Kidney (tissue), 14 donors: ENCODE data around the gene PLEKHA4. TPM values are rescaled to one million over a fixed set of nuclear protein-coding genes. Genes with fewer than 3 reads are reported as not detected.

Source experiments
- DNase-seq, 5 donors: peaks; one replicate each; pipeline ENCODE4 v3.0.0-alpha.2; 2013 to 2020
- FAIRE-seq: peaks from 2 replicates; lab custom pipeline; 2012; peaks lifted over from hg19 to GRCh38; lab: Jason Lieb, UNC
- H3K27ac ChIP-seq, 2 donors: one replicate each; pipeline ENCODE4 v1.7.0; 2013; ENCODE audit warnings: low read depth in 2 of 2, low read length in 2 of 2, inconsistent platforms in 1 of 2
- H3K27me3 ChIP-seq: one replicate; pipeline ENCODE4 v1.7.1; 2013; ENCODE audit warnings: low read length, inconsistent platforms; ENCODE audit not compliant: control insufficient read depth, insufficient read depth
- H3K36me3 ChIP-seq, 3 donors: one replicate each; pipeline versions ENCODE4 v1.7.0 to v1.7.1; 2013; ENCODE audit warnings: low read length in 3 of 3, control low read depth in 1 of 3, inconsistent platforms in 1 of 3; ENCODE audit not compliant: insufficient read depth in 3 of 3, control insufficient read depth in 2 of 3
- H3K4me1 ChIP-seq, 3 donors: one replicate each; pipeline versions ENCODE4 v1.7.0 to v1.7.1; 2013; ENCODE audit warnings: low read length in 3 of 3, inconsistent platforms in 1 of 3, low read depth in 1 of 3; ENCODE audit not compliant: control insufficient read depth in 2 of 3, insufficient read depth in 2 of 3
- H3K4me3 ChIP-seq, 3 donors: one replicate each; pipeline versions ENCODE4 v1.7.0 to v1.8.1; 2013; ENCODE audit warnings: low read length in 3 of 3, control low read depth in 1 of 3, inconsistent platforms in 1 of 3
- H3K9ac ChIP-seq, 3 donors: one replicate each; pipeline versions ENCODE4 v1.7.0 to v1.7.1; 2013; ENCODE audit warnings: low read length in 3 of 3, control low read depth in 1 of 3, inconsistent platforms in 1 of 3
- H3K9me3 ChIP-seq, 3 donors: one replicate each; pipeline versions ENCODE4 v1.7.0 to v1.7.1; 2013; ENCODE audit warnings: low read length in 3 of 3, control low read depth in 1 of 3, inconsistent platforms in 1 of 3; ENCODE audit not compliant: control insufficient read depth in 2 of 3, insufficient read depth in 1 of 3
- intact Hi-C: fragments of 100-400 bp; cut with DNase I; formaldehyde crosslinking; loops from one replicate; pipeline ENCODE4 v1.11.1; 2022
- polyA plus RNA-seq: library from polyadenylated mRNA; stranded (reverse); fragments of 350-450 nt; fragmentation: Illumina TruSeq; extraction: RNeasy Lipid Tissue Mini Kit (QIAGEN cat#74804); gene quantifications from one replicate; pipeline ENCODE4 v1.2.3, GENCODE V29; 2014; ENCODE audit warnings: low read depth, low replicate concordance; ENCODE audit not compliant: insufficient read depth
- total RNA-seq: library from RNA; stranded (reverse); fragmentation: NEBNext Ultra II Directional; extraction: Animal tissue kit (Norgen Biotek cat#: 25700); gene quantifications from one replicate; pipeline ENCODE4 v1.2.1, GENCODE V29; 2021
- TF ChIP-seq, protein P1 (sequence below): IDR thresholded peaks from 3 replicates; pipeline ENCODE4 v1.5.1; 2012; ENCODE audit warnings: mild to moderate bottlenecking, moderate library complexity, borderline replicate concordance; ENCODE audit not compliant: insufficient read depth; ENCODE audit errors: extremely low read depth
- donor health status: control.
- donor health status: control.
- donor health status: control.
- donor health status: control.
- donor health status: control.
- donor health status: DM: yes; HTN: yes; CAD: no.
- donor health status: Normal renal cell carcinoma (clear cell type).

PLEKHA4 gene
- total and polyA plus RNA-seq, 2 donors from 2014 or later, result 22.9 to 79.1 TPM

DNA sequence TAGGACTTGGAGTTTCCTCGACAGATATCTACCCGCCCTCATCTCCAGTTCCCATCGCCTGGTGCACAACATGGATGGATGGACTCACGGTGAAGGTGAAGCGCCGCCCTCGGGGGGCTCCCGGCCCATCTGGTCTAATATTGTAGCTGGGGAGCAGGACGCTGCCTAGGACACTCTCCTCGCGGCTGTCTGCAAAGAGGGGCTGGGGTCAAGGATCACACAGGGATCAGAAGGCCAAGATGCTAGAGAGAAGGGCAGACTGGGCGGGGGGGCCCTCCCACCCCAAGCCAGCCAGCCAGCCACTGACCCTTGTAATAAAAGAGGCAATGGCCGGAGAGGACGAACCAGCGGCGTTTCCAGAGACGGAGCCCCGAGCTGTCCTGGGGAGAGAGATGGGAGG is 7.1 kb downstream of the PLEKHA4 start:
- DNase-seq (no peak), FAIRE-seq (no peak)
- H3K27ac ChIP-seq, result no peak overlapping the region
- H3K27me3 ChIP-seq, result no peaks in the 10 kb centered on the region
- no peak overlapping the region for H3K9ac ChIP-seq
- H3K36me3 ChIP-seq, result no peaks in the 10 kb centered on the region
- TF ChIP-seq, protein P1, sequence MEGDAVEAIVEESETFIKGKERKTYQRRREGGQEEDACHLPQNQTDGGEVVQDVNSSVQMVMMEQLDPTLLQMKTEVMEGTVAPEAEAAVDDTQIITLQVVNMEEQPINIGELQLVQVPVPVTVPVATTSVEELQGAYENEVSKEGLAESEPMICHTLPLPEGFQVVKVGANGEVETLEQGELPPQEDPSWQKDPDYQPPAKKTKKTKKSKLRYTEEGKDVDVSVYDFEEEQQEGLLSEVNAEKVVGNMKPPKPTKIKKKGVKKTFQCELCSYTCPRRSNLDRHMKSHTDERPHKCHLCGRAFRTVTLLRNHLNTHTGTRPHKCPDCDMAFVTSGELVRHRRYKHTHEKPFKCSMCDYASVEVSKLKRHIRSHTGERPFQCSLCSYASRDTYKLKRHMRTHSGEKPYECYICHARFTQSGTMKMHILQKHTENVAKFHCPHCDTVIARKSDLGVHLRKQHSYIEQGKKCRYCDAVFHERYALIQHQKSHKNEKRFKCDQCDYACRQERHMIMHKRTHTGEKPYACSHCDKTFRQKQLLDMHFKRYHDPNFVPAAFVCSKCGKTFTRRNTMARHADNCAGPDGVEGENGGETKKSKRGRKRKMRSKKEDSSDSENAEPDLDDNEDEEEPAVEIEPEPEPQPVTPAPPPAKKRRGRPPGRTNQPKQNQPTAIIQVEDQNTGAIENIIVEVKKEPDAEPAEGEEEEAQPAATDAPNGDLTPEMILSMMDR, result no peak
- H3K4me3 ChIP-seq, result no peak overlapping the region
- intact Hi-C loops, result no loop called here
- no peaks in the 10 kb centered on the region for H3K9me3 ChIP-seq
- H3K4me1 ChIP-seq, result no peaks in the 10 kb centered on the region

DNA sequence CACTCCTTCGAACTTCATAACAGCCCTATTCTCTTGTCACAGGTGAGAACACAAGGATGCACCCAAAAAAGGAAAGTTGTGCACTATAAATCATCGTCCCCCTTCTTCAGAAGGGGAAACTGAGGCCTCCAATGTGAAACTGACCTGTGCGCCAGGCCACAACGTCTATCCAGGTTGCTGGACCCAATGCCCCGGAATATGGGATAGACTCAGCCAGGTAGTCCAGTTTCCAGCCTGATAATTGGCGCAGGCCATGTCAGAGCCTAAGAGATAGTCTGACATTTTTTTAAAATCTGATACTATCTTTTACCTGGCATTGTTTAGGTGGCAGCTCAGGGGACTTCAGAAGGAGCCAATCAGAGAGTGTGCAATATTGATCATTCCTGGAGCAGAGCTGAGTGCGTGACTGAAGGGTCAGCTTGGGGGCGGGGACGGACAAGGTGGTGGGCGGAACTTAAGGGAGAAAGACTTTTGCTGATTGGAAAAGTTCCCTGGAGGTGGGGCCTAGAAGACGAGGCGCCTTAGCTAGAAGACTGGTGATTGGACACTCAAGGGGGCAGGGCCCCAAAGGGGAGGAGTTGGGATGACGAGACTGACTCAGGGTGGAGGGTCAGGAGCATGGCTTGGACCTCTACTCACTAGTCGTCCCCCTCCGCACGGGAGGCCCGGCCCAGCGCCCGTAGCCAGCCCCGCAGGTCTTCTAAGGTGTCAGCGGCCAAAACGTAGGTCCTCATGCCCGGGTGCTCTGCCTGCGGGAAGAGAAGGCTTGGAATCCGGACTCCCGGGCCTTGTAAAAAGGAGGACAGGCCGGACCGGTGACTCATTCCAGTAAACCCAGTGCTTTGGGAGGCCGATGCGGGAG is 8.5 kb downstream of the PLEKHA4 start:
- intact Hi-C loops, result no loop called here
- Histone ChIP-seq H3K36me3 (no peaks in the 10 kb centered on the region), H3K4me3 (no peak overlapping the region), H3K27ac (no peak overlapping the region), H3K27me3 (no peaks in the 10 kb centered on the region), H3K9ac (no peak overlapping the region), H3K4me1 (no peaks in the 10 kb centered on the region), H3K9me3 (no peaks in the 10 kb centered on the region)
- FAIRE-seq (no peak), DNase-seq (peak in 1 of 5 donors; percentile 56)
- TF ChIP-seq, protein P1, result no peak

DNA sequence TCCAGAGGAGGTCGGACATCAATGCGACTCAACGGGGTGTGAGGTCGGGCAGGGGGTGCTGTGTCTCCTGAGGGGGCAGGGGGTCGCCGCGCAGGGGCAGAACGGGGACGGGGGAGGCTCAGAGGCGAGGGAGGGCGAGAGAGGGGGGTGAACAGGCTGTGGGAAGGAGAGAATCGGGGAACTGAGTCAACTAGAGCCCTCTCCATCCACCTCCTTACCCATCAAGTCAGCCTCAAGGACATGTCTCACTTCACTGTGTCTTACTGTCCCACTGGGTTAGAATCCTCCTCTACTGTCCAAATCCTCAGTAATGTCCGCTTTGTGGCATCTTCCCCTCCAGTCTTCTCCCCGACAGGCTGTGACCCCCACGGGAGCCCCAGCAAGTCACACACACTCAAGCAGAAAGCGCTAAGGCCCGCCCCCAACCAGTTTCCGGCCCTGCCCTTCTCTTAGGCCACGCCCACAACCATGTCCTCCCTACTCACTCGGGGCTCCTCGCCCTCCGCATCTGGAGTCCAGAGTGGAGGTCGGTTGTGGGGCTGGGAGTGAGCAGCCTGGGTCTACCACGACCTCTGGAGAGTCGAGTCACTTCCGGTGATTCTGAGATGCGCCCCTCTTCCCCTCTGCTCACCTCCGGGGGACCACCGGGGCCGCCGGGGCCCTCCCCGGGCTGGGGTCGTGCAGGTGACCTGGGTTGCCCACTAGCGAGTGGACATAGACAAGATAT is 9.3 kb downstream of the PLEKHA4 start:
- Histone ChIP-seq H3K4me3 (no peak overlapping the region), H3K4me1 (no peaks in the 10 kb centered on the region), H3K27ac (no peak overlapping the region)

More for the DNA sequence above, 9.3 kb downstream of the PLEKHA4 start:
- peak in 3 of 5 donors; percentile 29 to 83 (median 75) for DNase-seq
- TF ChIP-seq, protein P1, result no peak
- Histone ChIP-seq H3K9ac (no peak overlapping the region), H3K27me3 (no peaks in the 10 kb centered on the region), H3K36me3 (no peaks in the 10 kb centered on the region), H3K9me3 (no peaks in the 10 kb centered on the region)
- intact Hi-C loops, result no loop called here
- FAIRE-seq, result no peak
